Activated CD8-positive, alpha-beta T cell treated with anti-CD3 and anti-CD28 coated beads for 36 hours (primary cell): ENCODE results near the gene IFNLR1. TPM values are rescaled to one million over a fixed set of nuclear protein-coding genes. Genes with fewer than 3 reads are reported as not detected.

Experiments
- ATAC-seq: fragments of 200-7000 bp; cut with Tn5 transposase; one replicate; pipeline ENCODE4 v1.10.0; 2021; ENCODE audit warnings: mild to moderate bottlenecking, moderate library complexity
- CTCF ChIA-PET: fragments of 350-600 bp; sonication (Branson Sonifier 250); formaldehyde crosslinking; loops from one replicate; lab custom pipeline; 2021; ENCODE audit warnings: antibody characterized with exemption; lab: Charles Lee
- POLR2A ChIA-PET: fragments of 350-600 bp; sonication (Branson Sonifier 250); formaldehyde crosslinking; loops from one replicate; lab custom pipeline; 2021; ENCODE audit warnings: antibody characterized with exemption; lab: Charles Lee
- DNase-seq: peaks from one replicate; pipeline ENCODE4 v3.0.0-alpha.2; 2020
- H3K27ac Mint-ChIP-seq: one replicate; pipeline ENCODE4 v1.8.0; 2021; ENCODE audit warnings: mild to moderate bottlenecking, mixed read lengths
- H3K27me3 Mint-ChIP-seq: one replicate; pipeline ENCODE4 v1.8.0; 2021; ENCODE audit warnings: mixed read lengths
- H3K36me3 Mint-ChIP-seq: one replicate; pipeline ENCODE4 v1.8.0; 2021; ENCODE audit warnings: low read depth, mixed read lengths
- H3K4me1 Mint-ChIP-seq: one replicate; pipeline ENCODE4 v1.8.0; 2021; ENCODE audit warnings: low read depth, mixed read lengths
- H3K4me3 Mint-ChIP-seq: one replicate; pipeline ENCODE4 v1.8.0; 2021; ENCODE audit warnings: mild to moderate bottlenecking, moderate library complexity, mixed read lengths
- H3K9me3 Mint-ChIP-seq: one replicate; pipeline ENCODE4 v1.8.0; 2021; ENCODE audit warnings: mixed read lengths
- intact Hi-C: fragments of 100-400 bp; cut with micrococcal nuclease; formaldehyde crosslinking; loops from one replicate; pipeline ENCODE4 v1.10.0; 2022
- total RNA-seq, 2 experiments: library from RNA; stranded (reverse); gene quantifications; one replicate each; pipeline ENCODE4 v1.2.3, GENCODE V29; 2021
- TF ChIP-seq, protein P1 (sequence below): fragments of 200-600 bp; IDR thresholded peaks from one replicate; pipeline ENCODE4 v1.8.0; 2022; ENCODE audit warnings: antibody characterized with exemption, mild to moderate bottlenecking

The IFNLR1 gene
- total RNA-seq, 2 experiments from 2014 or later = 4.8 to 6.4 TPM

DNA sequence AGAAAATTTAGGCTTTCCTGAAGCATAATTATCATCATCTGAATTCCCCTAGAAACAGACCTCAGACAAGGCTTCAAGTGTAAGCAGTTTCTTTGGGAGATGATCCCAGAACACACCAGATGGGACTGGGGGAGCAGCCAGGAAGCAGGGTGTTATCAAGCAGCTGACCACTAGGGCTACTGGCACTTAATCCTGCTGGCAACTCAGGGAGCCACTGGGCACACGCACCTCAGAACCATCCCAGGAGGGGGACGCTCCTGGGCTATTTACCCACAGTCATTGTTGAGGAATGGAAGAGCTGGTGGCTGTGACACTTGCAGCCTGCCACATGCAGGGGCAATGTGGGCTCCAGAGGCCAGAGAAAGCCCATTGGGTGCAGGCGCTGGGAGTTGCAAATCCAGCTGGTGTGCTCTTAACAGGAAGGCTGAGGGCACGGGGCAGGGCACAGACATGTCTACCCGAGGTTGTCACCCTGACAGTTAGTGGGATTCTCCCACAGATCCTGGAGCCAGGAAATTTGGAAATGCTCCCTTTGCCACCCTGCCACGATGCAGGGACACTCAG, 29.1 kb downstream of the IFNLR1 start:
- TF ChIP-seq, protein P1, sequence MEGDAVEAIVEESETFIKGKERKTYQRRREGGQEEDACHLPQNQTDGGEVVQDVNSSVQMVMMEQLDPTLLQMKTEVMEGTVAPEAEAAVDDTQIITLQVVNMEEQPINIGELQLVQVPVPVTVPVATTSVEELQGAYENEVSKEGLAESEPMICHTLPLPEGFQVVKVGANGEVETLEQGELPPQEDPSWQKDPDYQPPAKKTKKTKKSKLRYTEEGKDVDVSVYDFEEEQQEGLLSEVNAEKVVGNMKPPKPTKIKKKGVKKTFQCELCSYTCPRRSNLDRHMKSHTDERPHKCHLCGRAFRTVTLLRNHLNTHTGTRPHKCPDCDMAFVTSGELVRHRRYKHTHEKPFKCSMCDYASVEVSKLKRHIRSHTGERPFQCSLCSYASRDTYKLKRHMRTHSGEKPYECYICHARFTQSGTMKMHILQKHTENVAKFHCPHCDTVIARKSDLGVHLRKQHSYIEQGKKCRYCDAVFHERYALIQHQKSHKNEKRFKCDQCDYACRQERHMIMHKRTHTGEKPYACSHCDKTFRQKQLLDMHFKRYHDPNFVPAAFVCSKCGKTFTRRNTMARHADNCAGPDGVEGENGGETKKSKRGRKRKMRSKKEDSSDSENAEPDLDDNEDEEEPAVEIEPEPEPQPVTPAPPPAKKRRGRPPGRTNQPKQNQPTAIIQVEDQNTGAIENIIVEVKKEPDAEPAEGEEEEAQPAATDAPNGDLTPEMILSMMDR = no peak
- POLR2A ChIA-PET = no interaction called here
- Mint-ChIP-seq H3K36me3 (peaks cover 6% of the 10 kb centered on the region), H3K27me3 (peaks cover 2% of the 10 kb centered on the region), H3K4me3 (no peak overlapping the region), H3K9me3 (no peaks in the 10 kb centered on the region), H3K27ac (no peak overlapping the region), H3K4me1 (no peaks in the 10 kb centered on the region)
- intact Hi-C loops = no loop called here
- ATAC-seq = no peak
- DNase-seq = no peak
- CTCF ChIA-PET = interaction anchor here (1.4 kb wide), 1 partner anchor 8 kb away, joined by 4 read pairs; no protein-coding TSS in a partner anchor

DNA sequence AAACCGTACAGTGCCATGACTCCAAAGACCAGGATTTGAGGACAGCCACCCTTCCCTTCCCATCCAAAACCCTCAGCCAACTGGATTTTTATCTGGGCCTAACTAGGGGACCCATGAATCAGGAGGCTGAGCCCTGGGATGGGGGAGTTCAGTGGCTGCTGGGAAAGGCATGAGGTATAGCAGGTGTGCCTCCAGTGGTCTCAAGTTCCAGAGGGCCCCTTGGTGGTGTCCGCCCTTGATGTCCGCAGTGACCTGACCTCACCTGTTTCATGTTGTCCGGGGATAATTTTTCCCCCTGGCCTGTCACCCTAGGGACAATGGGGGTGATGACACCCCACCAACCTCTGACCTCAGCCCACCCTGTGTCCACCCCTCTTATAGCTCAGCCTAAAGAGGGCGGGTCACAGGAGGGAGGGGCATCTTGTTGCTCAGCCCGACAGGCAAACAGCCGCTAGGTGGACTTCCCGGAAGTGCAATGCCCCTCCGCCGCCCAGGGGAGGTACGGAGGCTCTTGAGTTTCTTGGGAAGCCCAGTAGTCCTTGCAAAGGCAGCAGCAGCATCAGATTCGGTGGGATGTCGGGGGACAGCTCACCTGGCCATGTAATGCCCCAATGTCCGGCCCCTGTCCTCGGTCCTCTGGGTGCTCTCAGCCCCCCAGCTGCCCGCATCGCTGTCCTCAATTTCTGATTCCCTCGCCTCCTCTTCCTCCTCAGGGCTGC, 30.4 kb downstream of the IFNLR1 start:
- Mint-ChIP-seq H3K4me1 (no peaks in the 10 kb centered on the region), H3K27ac (no peak overlapping the region), H3K27me3 (peaks cover 9% of the 10 kb centered on the region), H3K36me3 (peaks cover 6% of the 10 kb centered on the region), H3K9me3 (no peaks in the 10 kb centered on the region), H3K4me3 (no peak overlapping the region)
- ChIA-PET POLR2A (interaction anchor here (1.6 kb wide), 1 partner anchor 8 kb away, joined by 5 read pairs; no protein-coding TSS in a partner anchor), CTCF (no interaction called here)
- DNase-seq (no peak), ATAC-seq (no peak)
- TF ChIP-seq, protein P1 = no peak
- intact Hi-C loops = no loop called here

DNA sequence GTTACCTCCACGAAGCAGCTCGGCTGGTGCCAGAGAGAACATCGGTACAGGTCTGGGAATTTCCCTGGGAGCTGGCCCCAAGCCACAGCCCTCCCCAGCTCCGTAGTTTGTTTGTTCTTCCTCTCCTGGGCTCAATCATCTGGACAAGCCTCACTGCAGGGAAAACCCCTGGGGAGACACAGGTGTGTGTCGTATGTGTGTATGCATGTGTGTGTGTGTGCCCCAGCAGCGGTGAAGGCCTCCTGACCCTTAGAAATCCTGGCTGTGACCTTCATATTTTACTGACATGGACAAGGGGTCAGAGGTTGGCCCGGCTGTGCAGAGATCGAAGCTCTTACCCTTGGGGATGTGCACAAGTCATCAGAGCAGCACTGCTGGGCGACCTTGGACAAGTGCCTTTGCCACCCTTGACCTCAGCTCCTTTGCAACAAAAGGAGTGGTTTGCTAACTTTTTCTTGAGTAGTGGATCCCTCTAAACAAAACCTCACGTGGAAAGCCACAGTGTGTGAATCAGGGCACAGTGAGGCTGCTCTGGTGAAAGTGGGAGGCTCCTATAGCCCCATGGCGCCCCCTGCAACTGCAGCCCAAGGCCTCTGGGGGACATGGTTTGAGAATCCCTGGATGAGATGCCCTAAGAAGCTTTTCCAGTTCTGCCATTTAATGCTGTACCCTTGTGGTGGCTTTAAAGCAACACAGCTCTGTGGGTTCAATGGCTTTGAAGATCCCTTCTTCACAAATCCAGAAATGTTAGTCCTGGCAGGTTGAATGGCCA, 31.9 kb downstream of the IFNLR1 start:
- ATAC-seq (no peak), DNase-seq (peak; percentile 38)
- CTCF ChIA-PET = interaction anchor here (0.7 to 6.8 kb wide), 9 partner anchors 9 to 237 kb away, joined by 3 to 87 read pairs (median 3); no protein-coding TSS in a partner anchor
- Mint-ChIP-seq H3K9me3 (no peaks in the 10 kb centered on the region), H3K4me1 (peaks cover 12% of the 10 kb centered on the region), H3K27me3 (peaks cover 21% of the 10 kb centered on the region), H3K27ac (no peak overlapping the region), H3K4me3 (no peak overlapping the region), H3K36me3 (peaks cover 6% of the 10 kb centered on the region)
- POLR2A ChIA-PET = interaction anchor here (0.6 to 1.6 kb wide), 2 partner anchors 10 to 245 kb away, joined by 4 to 5 read pairs; no protein-coding TSS in a partner anchor
- intact Hi-C loops = no loop called here
- TF ChIP-seq, protein P1 = peak; percentile 41

DNA sequence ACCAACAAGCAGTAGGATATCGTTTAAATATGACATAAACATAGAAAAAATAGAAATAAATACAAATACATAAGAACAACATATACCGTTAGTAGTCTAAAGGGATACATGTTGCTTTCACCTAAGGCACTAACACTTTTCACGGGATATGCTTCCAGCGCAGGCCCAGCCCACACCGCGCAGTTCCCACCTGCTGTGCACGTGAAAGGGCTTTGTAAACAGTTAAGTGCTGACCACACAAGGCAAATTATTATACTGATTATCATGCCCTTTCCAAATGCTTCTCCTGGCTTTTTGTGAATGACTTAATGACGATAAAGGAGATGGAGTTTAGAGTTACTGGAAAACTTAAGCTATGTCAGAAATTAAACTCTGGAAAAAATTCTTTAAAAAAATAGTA, 32.9 kb downstream of the IFNLR1 start:
- DNase-seq (no peak), ATAC-seq (no peak)
- TF ChIP-seq, protein P1 = no peak
- ChIA-PET CTCF (interaction anchor here (1.0 to 6.8 kb wide), 9 partner anchors 13 to 238 kb away, joined by 3 to 87 read pairs (median 5); no protein-coding TSS in a partner anchor), POLR2A (no interaction called here)
- Mint-ChIP-seq H3K4me1 (peaks cover 18% of the 10 kb centered on the region), H3K27ac (no peak overlapping the region), H3K36me3 (peaks cover 4% of the 10 kb centered on the region), H3K9me3 (no peaks in the 10 kb centered on the region), H3K27me3 (peaks cover 28% of the 10 kb centered on the region), H3K4me3 (no peak overlapping the region)
- intact Hi-C loops = loop anchor here (5.0 kb wide), 1 partner anchor 33 kb away; the partner anchor contains the start of gene IFNLR1
